HepG2 (cell line): Measurements from ENCODE around the gene DDR2. TPM values are rescaled to one million over a fixed set of nuclear protein-coding genes. Genes with fewer than 3 reads are reported as not detected.

ENCODE experiments used
- ATAC-seq: fragments of 200-7000 bp; cut with Tn5 transposase; 3 replicates; pipeline ENCODE4 v1.9.1; 2020; ENCODE audit warnings: mild to moderate bottlenecking, moderate library complexity
- BruUV-seq: library from RNA; stranded (reverse); fragments of 400-500 nt; replicated peaks from 2 replicates; lab custom pipeline; 2021; lab: Mats Ljungman, UMichigan
- CTCF ChIA-PET: fragments of 300-600 bp; formaldehyde crosslinking; extraction: SDS; loops from one replicate; lab custom pipeline; 2021; ENCODE audit warnings: low total read pairs, inconsistent platforms, low intra/inter-chr PET ratio; lab: Yijun Ruan, JAX
- POLR2A ChIA-PET: fragments of 350-600 bp; sonication (Branson Sonifier 250); formaldehyde crosslinking; loops from one replicate; lab custom pipeline; 2020; ENCODE audit warnings: antibody characterized with exemption, inconsistent platforms; lab: Yijun Ruan, JAX
- DNase-seq: peaks from one replicate; pipeline ENCODE4 v3.0.0-alpha.2; 2015; ENCODE audit warnings: low spot score
- FAIRE-seq: peaks from 3 replicates; lab custom pipeline; 2011; peaks lifted over from hg19 to GRCh38; lab: Jason Lieb, UNC
- H2AFZ ChIP-seq: one replicate; pipeline ENCODE4 v1.6.1; 2011; ENCODE audit warnings: low read length, inconsistent platforms
- H3K27ac ChIP-seq: fragments of 300-600 bp; 3 replicates; pipeline ENCODE4 v1.8.0; 2011; ENCODE audit warnings: mixed run types, mild to moderate bottlenecking, mixed read lengths, low read length, inconsistent platforms; ENCODE audit not compliant: insufficient read depth; ENCODE audit errors: extremely low read length
- H3K27me3 ChIP-seq, 2 experiments: fragments of 200-600 bp in 1 of 2; 2 replicates in 1 of 2; 3 replicates in 1 of 2; pipeline versions ENCODE4 v1.6.0 to v1.8.0; 2011; ENCODE audit warnings: low read length in 2 of 2, mild to moderate bottlenecking in 2 of 2, moderate library complexity in 2 of 2, inconsistent platforms in 1 of 2; ENCODE audit not compliant: insufficient read depth in 2 of 2, control insufficient read depth in 1 of 2
- H3K36me3 ChIP-seq, 2 experiments: fragments of 200-600 bp in 1 of 2; replicated peaks in 1 of 2; 2 replicates in 1 of 2; 3 replicates in 1 of 2; pipeline versions ENCODE4 v1.5.1 to v1.8.0; 2011; ENCODE audit warnings: low read length in 2 of 2, inconsistent platforms in 1 of 2; ENCODE audit not compliant: insufficient read depth in 2 of 2, control insufficient read depth in 1 of 2
- H3K4me1 ChIP-seq: 2 replicates; pipeline ENCODE4 v1.5.1; 2012; ENCODE audit warnings: low read length, inconsistent platforms; ENCODE audit not compliant: insufficient read depth
- H3K4me2 ChIP-seq: 2 replicates; pipeline ENCODE4 v1.6.0; 2011; ENCODE audit warnings: low read depth, low read length, inconsistent platforms
- H3K4me3 ChIP-seq, 3 experiments: fragments of 200-600 bp in 1 of 3; sonication (generic), shearing (Covaris generic) in 1 of 3; replicated peaks in 1 of 3; 2 replicates each; pipeline ENCODE4 v1.5.1; 2011 to 2016; ENCODE audit warnings: low read length in 3 of 3, inconsistent platforms in 2 of 3, low read depth in 2 of 3, mild to moderate bottlenecking in 2 of 3, control low read depth in 1 of 3, mixed read lengths in 1 of 3; ENCODE audit not compliant: insufficient read depth in 1 of 3
- H3K79me2 ChIP-seq: one replicate; pipeline ENCODE4 v1.6.1; 2011; ENCODE audit warnings: low read length, inconsistent platforms; ENCODE audit not compliant: insufficient read depth
- H3K9ac ChIP-seq: 2 replicates; pipeline ENCODE4 v1.6.0; 2011; ENCODE audit warnings: mild to moderate bottlenecking, low read depth, low read length, inconsistent platforms; ENCODE audit not compliant: insufficient read depth
- H3K9me3 ChIP-seq: 2 replicates; pipeline ENCODE4 v1.5.1; 2012; ENCODE audit warnings: mild to moderate bottlenecking, low read length
- H4K20me1 ChIP-seq: 2 replicates; pipeline ENCODE4 v1.6.0; 2011; ENCODE audit warnings: inconsistent platforms, mild to moderate bottlenecking, low read length, moderate library complexity; ENCODE audit not compliant: insufficient read depth
- CBX2 ChIP-seq, 2 experiments: fragments of 200-600 bp in 1 of 2; sonication (generic); formaldehyde crosslinking in 1 of 2; IDR thresholded peaks; 2 replicates each; pipeline versions ENCODE4 v1.7.0 to v1.8.1; 2018 to 2022; ENCODE audit warnings: low read depth in 2 of 2, low read length in 1 of 2, mild to moderate bottlenecking in 1 of 2, missing genetic modification reagents in 1 of 2
- GPN1 ChIP-seq: sonication (generic); formaldehyde crosslinking; IDR thresholded peaks from 2 replicates; pipeline ENCODE4 v1.5.1; 2020; ENCODE audit warnings: missing genetic modification reagents, borderline replicate concordance
- RARA ChIP-seq: IDR thresholded peaks from 2 replicates; pipeline ENCODE4 v1.6.1; 2016; ENCODE audit warnings: missing genetic modification reagents, missing compliant biosample characterization
- ZNF260 ChIP-seq: sonication (generic); formaldehyde crosslinking; IDR thresholded peaks from 2 replicates; pipeline ENCODE4 v1.4.0; 2020; ENCODE audit warnings: missing genetic modification reagents, low read depth, mild to moderate bottlenecking, borderline replicate concordance
- ZNF274 ChIP-seq: sonication (generic); formaldehyde crosslinking; IDR thresholded peaks from 2 replicates; pipeline ENCODE4 v1.5.1; 2020; ENCODE audit warnings: mild to moderate bottlenecking, missing genetic modification reagents
- ZNF616 ChIP-seq: sonication (generic); formaldehyde crosslinking; IDR thresholded peaks from 2 replicates; pipeline ENCODE4 v1.5.0; 2020; ENCODE audit warnings: low read depth, mild to moderate bottlenecking, missing genetic modification reagents
- ZNF891 ChIP-seq: sonication (generic); formaldehyde crosslinking; IDR thresholded peaks from 2 replicates; pipeline ENCODE4 v1.5.0; 2020; ENCODE audit warnings: mild to moderate bottlenecking, missing genetic modification reagents
- WGBS: methylation state at CpG from one replicate; pipeline ENCODE4 v1.1.6; 2017; ENCODE audit warnings: low lambda C conversion rate; 5-methylcytosine and 5-hydroxymethylcytosine counted together
- in situ Hi-C: cut with HindIII; loops from 2 replicates; pipeline ENCODE4 v1.10.0; 2017; ENCODE audit warnings: low pct_unique_long_range_greater_than_20kb; ENCODE audit not compliant: extremely low pct_ligation_motif_present
- intact Hi-C: fragments of 100-400 bp; cut with micrococcal nuclease; formaldehyde crosslinking; loops from one replicate; pipeline ENCODE4 v1.10.0; 2022; ENCODE audit not compliant: unreplicated experiment
- polyA plus RNA-seq, 8 experiments: library from polyadenylated mRNA; depleted of rRNA in 3 of 8; stranded (reverse) in 7 of 8; unstranded in 1 of 8; fragments of >200 nt; fragmentation: Illumina TruSeq in 4 of 8; extraction: Trizol in 4 of 8; gene quantifications; 2 replicates each; pipeline versions ENCODE4 v1.2.1 to v1.2.3, GENCODE V29; 2011 to 2016; ENCODE audit warnings: low read depth in 4 of 8, missing spikeins in 1 of 8, mixed read lengths in 1 of 8; ENCODE audit not compliant: insufficient read depth in 1 of 8
- total RNA-seq, 5 experiments: library from RNA; depleted of rRNA; stranded (reverse); fragments of >200 nt; fragmentation: Illumina TruSeq; extraction: Trizol; gene quantifications; 2 replicates each; pipeline ENCODE4 v1.2.3, GENCODE V29; 2016; ENCODE audit warnings: low read depth in 1 of 5
- TF ChIP-seq, protein P1 (sequence below): sonication (generic); formaldehyde crosslinking; IDR thresholded peaks from 2 replicates; pipeline ENCODE4 v1.5.0; 2020; ENCODE audit warnings: mild to moderate bottlenecking, missing genetic modification reagents
- TF ChIP-seq, protein P2 (sequence below): sonication (generic); formaldehyde crosslinking; IDR thresholded peaks from 2 replicates; pipeline ENCODE4 v1.4.0; 2020; ENCODE audit warnings: missing genetic modification reagents, mild to moderate bottlenecking, borderline replicate concordance
- TF ChIP-seq, protein P3 (sequence below): sonication (generic); formaldehyde crosslinking; IDR thresholded peaks from 2 replicates; pipeline ENCODE4 v1.8.0; 2022; ENCODE audit warnings: missing genetic modification reagents, mild to moderate bottlenecking, borderline replicate concordance

DDR2 gene
- total and polyA plus RNA-seq, 2 of the 13 experiments (the other 11 are each of a cell fraction or from before 2014, with no cell fraction given) = 0.36 to 0.38 TPM

DNA sequence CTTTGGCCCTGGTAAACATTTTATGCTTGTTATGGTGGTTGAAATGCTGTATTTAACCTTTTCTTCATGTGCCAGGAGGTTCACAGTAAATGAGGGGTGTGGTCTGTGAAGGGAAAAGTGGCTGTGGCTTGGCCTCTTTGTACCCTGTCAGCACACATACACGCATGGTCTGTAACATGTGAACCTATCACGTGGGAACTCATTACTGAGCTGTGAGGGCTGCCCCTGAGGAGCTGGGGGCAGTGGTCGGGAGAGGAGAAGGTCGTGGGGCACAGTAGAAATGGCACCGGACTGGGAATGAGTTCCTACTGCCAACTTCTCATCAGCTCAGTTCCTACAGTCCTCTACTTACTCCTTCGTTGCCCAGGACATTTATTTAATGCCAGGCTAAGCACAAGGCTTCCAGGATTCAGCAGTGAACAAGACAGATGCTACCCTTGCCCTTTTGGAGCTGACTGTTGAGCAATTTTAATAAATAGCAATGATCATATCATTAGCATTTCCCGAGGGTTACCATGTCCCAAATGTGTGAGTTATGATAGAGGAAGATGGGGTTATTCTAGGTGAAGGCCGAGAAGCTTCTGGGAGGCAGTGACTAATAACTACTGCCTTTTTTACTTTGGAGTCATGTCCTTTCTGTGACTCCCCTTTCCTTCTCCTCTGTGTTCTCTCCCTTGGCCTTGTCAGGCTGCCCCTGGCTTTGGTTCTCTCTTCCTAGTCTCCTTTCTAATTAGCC is 38.8 kb downstream of the DDR2 start (continued):
- TF ChIP-seq GPN1 (CRISPR knock-in tag) = no peak
- TF ChIP-seq ZNF274 = no peak
- TF ChIP-seq ZNF260 = no peak
- TF ChIP-seq ZNF616 (CRISPR knock-in tag) = no peak
- TF ChIP-seq ZNF891 (CRISPR knock-in tag) = no peak
- TF ChIP-seq CBX2 (IDR thresholded peaks at IDR 0.05; ENCODE audit: low read depth, low read length) = no peak
- TF ChIP-seq CBX2 (CRISPR knock-in tag; IDR thresholded peaks at IDR 0.05; ENCODE audit: low read depth) = no peak
- TF ChIP-seq, protein P1, sequence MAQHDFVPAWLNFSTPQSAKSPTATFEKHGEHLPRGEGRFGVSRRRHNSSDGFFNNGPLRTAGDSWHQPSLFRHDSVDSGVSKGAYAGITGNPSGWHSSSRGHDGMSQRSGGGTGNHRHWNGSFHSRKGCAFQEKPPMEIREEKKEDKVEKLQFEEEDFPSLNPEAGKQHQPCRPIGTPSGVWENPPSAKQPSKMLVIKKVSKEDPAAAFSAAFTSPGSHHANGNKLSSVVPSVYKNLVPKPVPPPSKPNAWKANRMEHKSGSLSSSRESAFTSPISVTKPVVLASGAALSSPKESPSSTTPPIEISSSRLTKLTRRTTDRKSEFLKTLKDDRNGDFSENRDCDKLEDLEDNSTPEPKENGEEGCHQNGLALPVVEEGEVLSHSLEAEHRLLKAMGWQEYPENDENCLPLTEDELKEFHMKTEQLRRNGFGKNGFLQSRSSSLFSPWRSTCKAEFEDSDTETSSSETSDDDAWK = no peak
- no peak for TF ChIP-seq RARA (CRISPR knock-in tag)

DNA sequence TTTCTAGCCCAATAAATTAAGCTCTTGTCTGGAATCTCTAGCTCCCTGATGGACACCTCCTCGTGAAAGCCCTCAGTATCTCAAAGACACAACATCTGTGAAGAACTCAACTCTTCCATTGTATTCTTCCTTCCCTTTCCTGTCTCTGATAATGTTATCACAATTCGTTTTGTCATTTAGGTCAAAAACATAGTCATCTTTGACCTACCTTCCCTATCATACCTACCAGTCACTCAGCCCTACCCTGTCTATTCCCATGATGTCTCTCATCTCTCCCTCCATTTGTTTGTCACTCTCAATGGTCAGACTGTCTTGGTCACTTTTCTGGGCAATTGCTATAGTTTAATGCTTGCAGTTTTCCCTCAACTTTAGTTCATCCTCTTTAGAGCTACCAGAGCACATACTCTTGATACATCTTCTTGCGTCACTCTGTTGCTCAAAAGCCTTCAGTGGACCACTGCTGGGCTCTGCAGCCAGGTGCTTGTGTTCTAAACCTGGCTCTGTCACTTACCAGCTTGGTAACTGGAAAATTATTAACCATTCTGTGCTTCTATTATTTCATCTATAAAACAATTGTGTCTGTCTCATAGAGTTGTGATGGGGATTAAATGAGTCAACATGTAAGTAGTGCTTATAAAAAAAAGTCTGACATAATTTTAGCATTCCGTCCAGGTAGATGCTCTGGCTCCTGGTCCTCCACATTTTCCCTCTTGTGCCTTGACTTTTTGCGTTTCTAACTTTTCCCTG is 39.6 kb downstream of the DDR2 start:
- Histone ChIP-seq H3K4me3 (no peak overlapping the region), H3K79me2 (no peaks in the 10 kb centered on the region), H3K9me3 (no peaks in the 10 kb centered on the region), H3K36me3 (no peaks in the 10 kb centered on the region), H3K27ac (no peak overlapping the region), H3K9ac (no peak overlapping the region), H4K20me1 (no peaks in the 10 kb centered on the region), H2AFZ (no peak overlapping the region), H3K4me1 (no peaks in the 10 kb centered on the region), H3K27me3 (no peaks in the 10 kb centered on the region; a peak in 1 of 5 replicates), H3K4me2 (no peak overlapping the region)
- 50% methylated on average over 5 of the region's 5 CpGs for WGBS
- no peak for FAIRE-seq
- intact Hi-C loops (loop anchor here (5.0 kb wide), 1 partner anchor 410 kb away; no protein-coding TSS in a partner anchor), in situ Hi-C loops (no loop called here)
- DNase-seq = no peak
- ATAC-seq = no peak
- ChIA-PET CTCF (no interaction called here), POLR2A (no interaction called here)
- BruUV-seq = no TSS peak
- TF ChIP-seq, protein P2, sequence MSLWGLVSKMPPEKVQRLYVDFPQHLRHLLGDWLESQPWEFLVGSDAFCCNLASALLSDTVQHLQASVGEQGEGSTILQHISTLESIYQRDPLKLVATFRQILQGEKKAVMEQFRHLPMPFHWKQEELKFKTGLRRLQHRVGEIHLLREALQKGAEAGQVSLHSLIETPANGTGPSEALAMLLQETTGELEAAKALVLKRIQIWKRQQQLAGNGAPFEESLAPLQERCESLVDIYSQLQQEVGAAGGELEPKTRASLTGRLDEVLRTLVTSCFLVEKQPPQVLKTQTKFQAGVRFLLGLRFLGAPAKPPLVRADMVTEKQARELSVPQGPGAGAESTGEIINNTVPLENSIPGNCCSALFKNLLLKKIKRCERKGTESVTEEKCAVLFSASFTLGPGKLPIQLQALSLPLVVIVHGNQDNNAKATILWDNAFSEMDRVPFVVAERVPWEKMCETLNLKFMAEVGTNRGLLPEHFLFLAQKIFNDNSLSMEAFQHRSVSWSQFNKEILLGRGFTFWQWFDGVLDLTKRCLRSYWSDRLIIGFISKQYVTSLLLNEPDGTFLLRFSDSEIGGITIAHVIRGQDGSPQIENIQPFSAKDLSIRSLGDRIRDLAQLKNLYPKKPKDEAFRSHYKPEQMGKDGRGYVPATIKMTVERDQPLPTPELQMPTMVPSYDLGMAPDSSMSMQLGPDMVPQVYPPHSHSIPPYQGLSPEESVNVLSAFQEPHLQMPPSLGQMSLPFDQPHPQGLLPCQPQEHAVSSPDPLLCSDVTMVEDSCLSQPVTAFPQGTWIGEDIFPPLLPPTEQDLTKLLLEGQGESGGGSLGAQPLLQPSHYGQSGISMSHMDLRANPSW (CRISPR knock-in tag) = no peak
- TF ChIP-seq, protein P3, sequence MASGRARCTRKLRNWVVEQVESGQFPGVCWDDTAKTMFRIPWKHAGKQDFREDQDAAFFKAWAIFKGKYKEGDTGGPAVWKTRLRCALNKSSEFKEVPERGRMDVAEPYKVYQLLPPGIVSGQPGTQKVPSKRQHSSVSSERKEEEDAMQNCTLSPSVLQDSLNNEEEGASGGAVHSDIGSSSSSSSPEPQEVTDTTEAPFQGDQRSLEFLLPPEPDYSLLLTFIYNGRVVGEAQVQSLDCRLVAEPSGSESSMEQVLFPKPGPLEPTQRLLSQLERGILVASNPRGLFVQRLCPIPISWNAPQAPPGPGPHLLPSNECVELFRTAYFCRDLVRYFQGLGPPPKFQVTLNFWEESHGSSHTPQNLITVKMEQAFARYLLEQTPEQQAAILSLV (CRISPR knock-in tag) = no peak
